ENCODE measurements around the gene TLE2.

TLE2 gene

GRCh38 chr19:3036119-3036976 is 7.3 kb upstream of the TLE2 start:
- peak; percentile 91 for DNase-seq

GRCh38 chr19:3035542-3036118 is 6.5 kb upstream of the TLE2 start:
- DNase-seq: peak; percentile 98

GRCh38 chr19:3034656-3035541 is 5.8 kb upstream of the TLE2 start:
- DNase-seq: no peak

GRCh38 chr19:3034406-3034655 is 5.3 kb upstream of the TLE2 start:
- no peak for DNase-seq

GRCh38 chr19:3033595-3034405 is 4.7 kb upstream of the TLE2 start:
- DNase-seq: no peak

GRCh38 chr19:3031607-3031867 is 2.5 kb upstream of the TLE2 start:
- no peak for DNase-seq

- peak; percentile 34 for DNase-seq
Measured at GRCh38 chr19:3028305-3029064, 595 bp downstream of the TLE2 start.

- no peak for DNase-seq
Measured at GRCh38 chr19:3027981-3028304, 1.1 kb downstream of the TLE2 start.

- DNase-seq: no peak
Measured at GRCh38 chr19:3027292-3027691, 1.8 kb downstream of the TLE2 start.

GRCh38 chr19:3026768-3027167 is 2.3 kb downstream of the TLE2 start:
- no peak for DNase-seq

- DNase-seq: no peak
Measured at GRCh38 chr19:3025549-3025886, 3.6 kb downstream of the TLE2 start.

- no peak for DNase-seq
Measured at GRCh38 chr19:3024870-3025548, 4.1 kb downstream of the TLE2 start.

- DNase-seq: no peak
Measured at GRCh38 chr19:3024509-3024869, 4.6 kb downstream of the TLE2 start.

- DNase-seq: no peak
Measured at GRCh38 chr19:3020321-3020960, 8.6 kb downstream of the TLE2 start.

GRCh38 chr19:3019211-3019854 is 9.7 kb downstream of the TLE2 start:
- DNase-seq: no peak

- no peak for DNase-seq
Measured at GRCh38 chr19:3017923-3018322, 11.2 kb downstream of the TLE2 start.

- DNase-seq: no peak
Measured at GRCh38 chr19:3015126-3016057, 13.7 kb downstream of the TLE2 start.

GRCh38 chr19:3014135-3014534 is 14.9 kb downstream of the TLE2 start:
- no peak for DNase-seq

- DNase-seq: no peak
Measured at GRCh38 chr19:3013263-3013725, 15.8 kb downstream of the TLE2 start.
